ENCODE measurements around the gene C14orf119.
"Not testable (repeated sequence)": the region's sequence is repeated elsewhere in the genome, so short reads cannot be mapped to it uniquely, and the experiment has no call there.

Gene C14orf119

DNA sequence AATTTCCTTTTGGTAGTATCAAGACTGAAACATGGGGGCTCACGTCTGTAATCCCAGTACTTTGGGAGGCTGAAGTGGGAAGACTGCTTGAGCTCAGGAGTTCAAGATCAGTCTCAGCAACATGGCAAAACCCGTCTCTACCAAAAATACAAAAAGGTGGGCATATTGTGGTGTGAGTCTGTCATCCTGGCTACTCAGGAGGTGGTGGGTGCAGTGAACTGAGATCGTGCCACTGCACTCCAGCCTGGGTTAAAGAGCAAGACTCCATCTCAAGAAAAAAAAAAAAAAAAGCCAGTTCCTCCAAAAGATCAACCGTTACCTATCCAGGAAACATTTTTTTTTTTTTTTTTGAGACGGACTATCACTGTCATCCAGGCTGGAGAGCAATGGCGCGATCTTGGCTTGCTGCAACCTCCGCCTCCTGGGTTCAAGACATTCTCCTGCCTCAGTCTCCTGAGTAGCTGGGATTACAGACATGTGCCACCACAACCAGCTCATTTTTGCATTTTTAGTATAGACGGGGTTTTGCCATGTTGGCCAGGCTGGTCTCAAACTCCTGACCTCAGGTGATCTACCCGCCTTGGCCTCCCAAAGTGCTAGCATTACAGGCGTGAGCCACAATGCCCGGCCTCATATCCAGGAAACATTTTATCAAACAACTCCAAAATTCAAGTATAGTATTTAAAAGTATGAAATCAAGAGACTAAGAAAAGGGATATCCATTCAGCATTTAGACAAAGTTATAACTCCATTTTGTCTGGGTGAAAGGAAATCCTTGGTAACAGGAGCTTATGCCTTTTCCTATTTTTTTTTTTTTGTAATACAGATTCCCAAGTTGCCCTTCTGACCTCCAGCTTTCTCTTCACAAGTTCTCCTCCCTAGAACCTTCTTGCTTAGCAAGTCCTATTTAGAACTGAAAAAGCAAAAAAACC is 3.7 kb upstream of the C14orf119 start:
- no peak for FAIRE-seq

DNA sequence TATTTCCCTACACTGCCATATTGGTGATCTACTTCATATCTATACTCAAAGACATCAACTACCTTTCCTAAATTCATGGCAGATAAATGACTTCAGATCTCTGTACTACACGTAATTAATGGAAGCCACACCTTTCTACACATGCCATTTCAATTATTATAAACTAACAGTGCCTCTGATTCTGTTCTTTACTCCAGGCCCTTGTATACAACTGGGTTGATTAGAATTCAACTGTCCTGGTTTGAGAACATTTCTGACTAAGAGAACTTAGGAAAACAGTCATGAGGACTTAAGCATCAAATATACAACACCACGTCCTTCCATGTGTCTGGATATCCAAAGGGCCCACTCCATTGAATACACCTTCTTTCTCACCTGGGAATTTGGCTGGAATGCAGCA is 2.2 kb upstream of the C14orf119 start:
- FAIRE-seq, result no peak

DNA sequence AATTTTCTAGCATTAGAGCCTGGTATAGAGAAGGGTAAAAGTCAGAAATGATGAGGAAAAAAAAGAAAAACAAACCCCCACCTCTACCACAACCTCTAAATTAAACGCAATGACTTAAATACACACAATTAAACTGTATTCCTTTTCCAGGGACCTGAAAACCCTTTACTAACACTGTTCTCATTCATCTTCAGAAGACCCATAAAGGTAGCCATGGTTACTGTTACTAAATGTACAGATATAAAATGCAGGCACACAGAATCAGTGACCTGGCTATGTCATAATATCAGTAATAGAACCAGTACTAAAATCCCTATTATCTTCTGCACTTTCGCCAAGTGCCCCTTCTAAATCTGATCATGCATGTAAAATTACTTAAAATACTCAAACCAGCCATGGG is 1.8 kb upstream of the C14orf119 start:
- FAIRE-seq, result no peak

DNA sequence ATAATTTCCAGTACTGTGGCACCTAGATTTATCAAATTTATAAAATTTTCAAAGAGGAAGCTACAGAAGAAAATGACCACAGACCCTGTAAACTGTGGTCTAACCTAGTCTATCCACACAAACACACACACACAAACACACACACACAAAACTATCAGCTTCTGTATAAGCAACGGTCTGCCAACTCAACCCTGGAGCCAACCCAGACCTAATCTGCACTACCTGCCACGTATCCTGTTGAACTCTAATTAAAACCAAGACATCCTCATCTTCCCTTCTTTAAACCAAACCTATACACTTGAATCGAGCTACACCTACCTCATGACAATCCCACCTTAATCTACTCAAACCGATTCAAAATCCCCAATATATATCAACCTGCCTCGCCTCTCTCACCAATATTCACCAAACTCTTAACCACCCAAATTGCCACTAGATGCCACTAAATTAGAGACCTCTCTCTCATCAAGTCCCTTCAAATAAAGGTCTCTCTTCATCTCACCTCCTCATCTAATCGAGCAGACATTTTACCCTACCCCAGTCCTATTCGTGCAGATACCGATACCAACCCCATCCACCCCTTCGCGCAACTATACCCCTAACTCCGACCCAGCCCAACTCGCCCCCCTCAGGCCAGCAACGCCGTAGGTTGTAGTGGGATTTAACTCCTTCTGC is 1.2 kb upstream of the C14orf119 start:
- FAIRE-seq, result no peak

DNA sequence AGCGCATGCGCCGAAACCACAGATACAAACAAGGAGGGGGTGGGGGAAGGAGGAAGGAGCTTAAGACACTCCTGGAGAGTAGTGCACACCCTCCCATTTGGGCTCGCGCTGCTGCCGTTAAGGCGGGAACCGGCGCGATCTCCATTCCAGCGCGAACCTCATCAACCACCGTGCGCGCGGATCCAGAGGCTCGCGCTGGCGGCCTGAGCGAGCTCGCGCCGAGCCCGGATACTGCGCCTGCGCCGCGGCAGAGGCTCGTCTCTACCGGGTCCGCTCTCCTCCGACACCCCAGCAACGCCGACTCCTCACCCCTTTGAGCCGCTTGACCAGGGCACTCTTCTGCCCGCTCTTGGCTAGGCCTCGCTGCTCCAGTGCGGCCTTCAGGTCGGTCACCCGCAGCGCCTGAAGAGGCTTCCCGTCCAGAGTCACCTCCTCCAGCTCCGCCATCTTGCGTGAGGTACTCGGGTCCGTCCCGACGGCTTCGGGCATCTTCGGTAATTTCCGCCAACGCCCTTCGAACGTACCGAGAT is 574 bp upstream of the C14orf119 start, which contains the start of gene ACIN1:
Gene ACIN1 (minus strand): TSS at position 471 of the 530 bp plus-strand sequence. CDS start 24 bp downstream, at position 447.
- no peak for FAIRE-seq

DNA sequence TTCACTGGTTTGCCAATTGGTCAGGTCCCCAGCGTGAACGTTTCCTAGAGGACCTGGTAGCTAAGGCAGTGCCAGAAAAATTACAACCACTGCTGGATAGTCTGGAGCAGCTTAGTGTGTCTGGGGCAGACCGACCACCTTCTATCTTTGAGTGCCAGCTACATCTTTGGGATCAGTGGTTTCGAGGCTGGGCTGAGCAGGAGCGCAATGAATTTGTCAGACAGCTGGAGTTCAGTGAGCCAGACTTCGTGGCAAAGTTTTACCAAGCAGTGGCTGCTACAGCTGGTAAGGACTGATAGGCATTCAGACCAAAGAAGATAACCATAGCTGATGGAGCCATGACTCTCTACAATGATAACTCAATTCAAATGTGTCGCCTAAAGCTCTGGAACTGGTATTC is 2.5 kb downstream of the C14orf119 start:
- no peak for FAIRE-seq

DNA sequence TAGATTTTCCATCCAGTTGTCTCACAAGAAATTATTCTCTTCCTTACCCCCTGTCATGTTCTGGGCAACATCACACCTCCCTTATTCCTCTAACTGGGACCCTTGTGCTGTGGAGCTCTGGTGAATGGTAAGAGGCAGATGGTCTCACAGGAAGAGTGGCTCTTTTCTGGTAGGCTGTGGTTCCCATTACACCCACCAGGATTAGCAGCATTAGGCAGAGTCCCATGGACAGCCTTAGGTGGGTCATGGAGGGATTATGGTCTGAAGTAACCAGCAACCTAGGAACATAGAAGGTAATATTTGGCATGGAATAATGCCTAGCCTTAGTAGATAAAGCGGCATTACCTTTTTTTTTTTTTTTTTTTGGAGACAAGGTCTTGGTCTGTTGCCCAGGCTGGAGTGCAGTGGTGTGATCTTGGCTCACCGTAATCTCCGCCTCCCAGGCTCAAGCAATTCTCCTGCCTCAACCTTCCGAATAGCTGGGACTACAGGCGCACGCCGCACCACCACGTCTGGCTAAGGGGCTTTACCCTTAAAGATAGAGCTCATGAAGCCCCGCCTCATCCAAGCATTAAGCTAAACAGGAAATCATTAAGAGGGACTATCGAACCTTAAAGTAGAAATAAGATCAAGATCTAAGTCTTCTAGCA is 4.0 kb downstream of the C14orf119 start:
- no peak for FAIRE-seq

DNA sequence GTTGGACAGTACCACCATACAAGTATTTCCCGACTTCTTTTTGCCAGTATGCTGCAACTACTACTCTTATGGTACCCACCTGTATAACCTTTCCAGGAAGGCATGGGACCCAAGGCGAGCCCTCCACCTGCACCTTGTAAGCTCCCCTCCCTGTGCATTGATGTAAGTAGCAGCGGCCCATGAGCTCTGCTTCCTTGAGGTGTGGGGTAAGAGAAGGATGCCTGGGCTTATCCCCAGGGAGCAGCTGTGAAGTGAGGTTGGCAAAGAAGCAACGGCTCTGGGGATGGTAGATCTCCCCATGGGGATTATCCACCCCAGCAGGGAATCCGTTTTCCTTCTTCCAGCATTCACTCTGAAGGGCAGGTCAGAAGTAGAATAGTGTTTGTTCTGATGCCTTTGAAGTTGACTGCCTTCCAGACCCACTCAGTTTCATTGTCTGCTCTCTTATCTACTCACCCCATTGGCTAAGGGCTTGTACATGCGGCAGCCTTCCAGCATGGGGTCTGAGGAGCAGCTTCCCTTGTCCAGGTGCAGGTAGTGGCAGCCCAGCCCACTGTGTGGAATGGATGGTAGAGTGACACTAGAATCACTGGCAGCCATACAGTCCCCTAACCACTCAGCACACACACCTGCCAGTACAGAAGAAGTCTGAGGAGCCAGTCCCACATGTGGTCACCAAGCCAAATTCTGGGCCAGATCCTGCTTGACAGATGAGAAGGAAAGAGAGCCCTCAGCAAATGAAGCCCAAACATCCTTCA is 6.1 kb downstream of the C14orf119 start:
- FAIRE-seq, result no peak

DNA sequence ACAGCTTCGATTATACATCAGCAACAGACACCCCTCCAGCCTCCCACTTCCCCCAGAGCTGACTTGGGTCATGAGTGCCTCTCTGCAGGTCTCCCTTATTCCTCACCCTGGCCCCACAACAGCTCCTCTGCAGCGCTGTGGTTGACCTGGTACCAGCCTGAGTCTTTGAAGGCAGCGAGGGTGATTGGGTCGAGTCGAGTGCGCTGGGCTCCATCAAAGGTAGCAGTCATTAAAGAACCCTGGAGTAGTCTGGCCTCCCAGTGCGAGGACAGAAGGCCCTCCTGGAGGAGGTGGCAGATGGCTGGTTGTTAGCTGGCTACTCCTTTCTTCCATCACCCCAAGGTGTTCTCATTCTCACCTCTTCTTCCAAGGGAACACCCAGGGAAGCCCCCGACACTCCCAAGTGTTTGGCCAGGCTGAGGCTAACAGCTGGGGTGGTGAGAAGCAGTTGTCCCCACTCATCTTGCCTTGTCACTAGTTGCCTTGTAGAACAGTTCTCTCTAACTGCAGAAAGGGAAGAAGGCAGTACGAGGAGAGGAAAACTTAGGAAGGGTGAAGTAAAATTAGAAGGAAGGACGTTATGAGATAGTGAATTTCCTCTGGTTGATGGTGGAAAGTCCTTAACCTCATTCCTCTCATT is 6.8 kb downstream of the C14orf119 start:
- FAIRE-seq, result no peak

DNA sequence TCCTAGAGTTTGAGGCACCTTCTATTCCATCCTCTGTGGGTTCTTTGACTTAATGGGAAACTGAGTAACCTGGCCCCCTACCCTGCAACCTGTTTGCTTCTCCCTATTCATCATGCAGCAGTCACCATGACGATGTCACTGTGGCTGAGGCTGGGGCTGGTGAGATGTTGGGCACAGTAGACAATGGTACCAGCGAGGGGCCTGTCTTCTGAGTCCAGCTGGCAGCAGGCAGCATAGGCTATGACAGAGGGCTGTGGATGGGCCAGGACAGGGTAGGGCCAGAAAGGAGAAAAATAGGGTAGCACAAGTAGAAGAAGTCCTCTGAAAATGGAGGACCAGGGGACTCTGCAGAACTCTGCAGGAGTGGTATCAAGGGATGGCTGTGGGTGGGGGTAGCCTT is 7.5 kb downstream of the C14orf119 start:
- FAIRE-seq, result no peak

DNA sequence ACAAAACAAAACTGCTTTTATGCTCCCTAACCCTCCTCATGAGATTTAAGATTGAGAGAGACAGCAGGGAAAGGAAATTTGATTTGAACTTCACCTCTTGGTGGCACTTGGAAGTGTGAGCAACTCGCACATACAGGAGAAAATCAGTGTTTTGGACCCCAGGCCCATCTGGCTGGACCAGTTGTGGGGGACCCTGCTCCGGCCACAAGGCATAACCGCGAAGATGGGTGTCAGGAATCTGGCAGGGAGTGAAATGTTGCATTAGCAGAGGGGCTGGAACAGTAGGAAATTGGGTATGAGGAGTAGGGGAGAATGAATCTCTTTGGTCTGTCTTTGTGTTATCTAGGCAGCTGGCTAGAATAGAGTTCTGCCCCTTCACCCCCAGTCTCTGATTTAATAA is 8.3 kb downstream of the C14orf119 start:
- no peak for FAIRE-seq

DNA sequence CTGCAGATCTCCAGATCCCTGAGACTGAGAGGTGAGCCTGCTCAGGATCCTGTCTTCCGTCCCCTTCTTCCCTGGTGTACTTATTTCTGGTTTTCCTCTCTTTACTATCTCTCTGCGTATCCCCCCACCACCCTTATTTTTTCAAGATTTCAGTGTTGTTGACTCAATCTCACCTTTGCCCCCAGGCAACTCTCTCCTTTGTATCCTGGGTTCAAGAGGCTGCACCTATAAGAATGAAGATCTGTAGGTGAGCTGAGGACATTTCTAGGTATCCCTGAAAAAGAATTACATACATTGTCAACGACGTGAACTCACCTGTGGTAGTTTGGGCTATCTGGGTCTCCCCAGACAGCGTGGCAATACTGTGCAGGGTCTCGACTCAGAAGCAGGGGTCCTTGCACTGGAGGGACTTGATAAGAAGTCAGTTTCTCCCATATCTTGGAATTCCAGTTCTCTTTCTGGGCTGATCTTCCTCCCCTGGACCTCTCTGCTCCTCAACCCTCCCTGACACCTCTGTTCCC is 8.8 kb downstream of the C14orf119 start:
- FAIRE-seq, result no peak

DNA sequence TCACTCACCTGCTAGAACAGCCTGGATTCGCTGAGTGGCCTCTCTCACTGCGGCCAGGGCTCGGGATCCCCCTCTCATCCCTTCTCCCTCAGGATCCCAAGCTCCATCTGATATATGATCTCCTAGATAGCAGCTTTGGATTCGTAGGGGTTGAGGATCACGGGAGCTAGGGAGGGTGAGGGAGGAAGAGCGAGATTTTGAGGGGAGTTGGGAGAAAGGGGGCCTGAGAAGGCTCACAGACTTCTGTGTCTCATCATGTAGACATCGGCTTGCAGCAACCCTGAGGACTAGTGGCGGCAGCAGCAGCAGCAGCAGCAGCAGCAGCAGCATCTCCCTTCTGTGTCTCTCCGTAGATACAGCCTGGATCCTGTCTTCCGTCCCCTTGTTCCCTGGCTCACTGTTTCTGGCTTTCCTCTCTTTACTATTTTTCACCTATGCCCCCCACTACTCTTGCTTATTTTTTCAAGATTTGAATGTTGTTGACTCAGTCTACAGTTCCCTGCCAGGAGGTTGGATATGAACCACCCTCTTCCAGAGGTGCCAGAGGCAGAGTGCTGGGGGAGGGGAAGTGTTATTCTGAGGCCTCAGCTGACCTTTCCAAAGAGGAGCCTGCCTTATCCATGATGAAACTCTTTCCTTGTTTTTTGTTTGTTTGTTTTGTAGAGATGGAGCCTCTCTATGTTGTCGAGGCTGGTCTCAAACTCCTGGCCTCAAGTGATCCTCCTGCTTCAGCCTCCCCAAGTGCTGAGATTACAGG is 9.5 kb downstream of the C14orf119 start, which contains the start of gene CIROP:
Gene CIROP (minus strand): TSS at position 399 of the 757 bp plus-strand sequence. CDS start 69 bp downstream, at position 330.
- no peak for FAIRE-seq

DNA sequence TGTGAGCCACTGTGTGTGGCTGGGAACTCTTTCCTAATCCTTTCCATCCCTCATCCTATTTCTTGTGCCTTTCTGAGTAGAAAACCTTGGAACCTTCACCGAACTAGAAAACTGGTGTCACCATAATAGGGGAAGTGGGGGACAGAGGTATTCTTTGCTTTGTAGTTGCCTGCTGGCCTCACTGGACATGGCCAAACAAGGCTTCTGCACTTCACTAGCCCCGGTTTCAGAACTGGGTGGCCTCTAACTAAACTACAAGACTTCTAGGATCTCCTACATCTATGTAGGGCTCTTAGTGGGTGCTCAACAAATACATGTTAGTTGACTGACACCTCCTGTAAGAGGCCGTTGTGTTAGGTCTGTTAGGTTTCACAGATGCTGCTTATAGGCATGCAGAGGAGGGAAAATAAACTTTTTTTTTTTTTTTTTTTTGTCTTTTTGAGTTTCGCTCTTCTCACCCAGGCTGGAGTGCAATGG is 10.1 kb downstream of the C14orf119 start:
- no peak for FAIRE-seq

DNA sequence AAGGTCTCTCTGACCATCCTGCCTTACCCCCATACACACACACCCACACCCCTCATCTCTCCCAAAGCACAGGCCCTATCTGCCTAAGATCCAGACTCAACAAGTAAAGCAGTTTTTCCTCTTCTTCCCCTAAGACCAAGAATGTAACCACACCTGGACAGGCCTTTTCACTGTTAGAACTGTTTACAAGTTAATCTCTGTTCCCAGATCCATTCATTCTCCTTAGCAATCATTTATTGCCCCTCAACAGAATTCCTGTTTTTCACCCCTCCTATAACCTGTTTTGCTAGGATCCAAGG is 11.4 kb downstream of the C14orf119 start:
- FAIRE-seq, result no peak

DNA sequence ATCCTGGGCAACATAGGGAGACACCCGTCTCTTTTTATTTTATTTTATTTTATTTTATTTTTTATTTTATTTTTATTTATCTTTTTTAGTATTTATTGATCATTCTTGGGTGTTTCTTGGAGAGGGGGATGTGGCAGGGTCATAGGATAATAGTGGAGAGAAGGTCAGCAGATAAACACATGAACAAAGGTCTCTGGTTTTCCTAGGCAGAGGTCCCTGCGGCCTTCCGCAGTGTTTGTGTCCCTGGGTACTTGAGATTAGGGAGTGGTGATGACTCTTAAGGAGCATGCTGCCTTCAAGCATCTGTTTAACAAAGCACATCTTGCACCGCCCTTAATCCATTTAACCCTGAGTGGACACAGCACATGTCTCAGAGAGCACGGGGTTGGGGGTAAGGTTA is 12.3 kb downstream of the C14orf119 start:
- not testable (repeated sequence) for FAIRE-seq

DNA sequence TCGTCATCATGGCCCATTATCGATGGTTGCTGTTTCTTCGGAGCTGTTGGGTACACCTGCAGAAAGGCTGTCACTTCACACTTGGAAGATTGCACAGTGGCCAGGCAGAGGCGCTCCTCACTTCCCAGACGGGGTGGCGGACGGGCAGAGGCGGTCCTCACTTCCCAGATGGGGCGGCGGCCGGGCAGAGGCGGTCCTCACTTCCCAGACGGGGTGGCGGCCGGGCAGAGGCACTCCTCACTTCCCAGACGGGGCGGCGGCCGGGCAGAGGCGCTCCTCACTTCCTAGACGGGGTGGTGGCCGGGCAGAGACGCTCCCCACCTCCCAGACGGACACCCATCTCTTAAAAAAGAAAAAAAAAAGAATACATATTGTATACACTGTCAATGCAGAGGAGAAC is 12.9 kb downstream of the C14orf119 start:
- not testable (repeated sequence) for FAIRE-seq

DNA sequence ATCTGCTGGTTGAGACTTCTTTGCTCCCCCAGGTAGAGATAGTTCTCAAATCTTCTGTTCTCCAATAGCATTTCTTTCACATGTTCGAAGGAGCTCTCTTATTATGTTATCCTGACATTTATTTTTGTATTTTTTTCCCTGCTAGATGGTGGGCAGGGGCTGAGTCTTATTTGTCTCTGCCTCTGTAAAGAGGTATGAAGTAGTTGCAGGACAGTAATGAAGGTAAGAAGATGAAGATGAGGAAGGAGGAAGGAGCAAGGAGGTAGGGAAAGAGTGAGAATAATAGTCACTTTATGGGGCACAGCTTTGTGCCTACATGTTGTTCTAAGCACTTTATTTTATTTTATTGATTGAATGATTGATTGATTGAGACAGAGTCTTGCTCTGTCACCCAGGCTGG is 14.5 kb downstream of the C14orf119 start:
- no peak for FAIRE-seq

DNA sequence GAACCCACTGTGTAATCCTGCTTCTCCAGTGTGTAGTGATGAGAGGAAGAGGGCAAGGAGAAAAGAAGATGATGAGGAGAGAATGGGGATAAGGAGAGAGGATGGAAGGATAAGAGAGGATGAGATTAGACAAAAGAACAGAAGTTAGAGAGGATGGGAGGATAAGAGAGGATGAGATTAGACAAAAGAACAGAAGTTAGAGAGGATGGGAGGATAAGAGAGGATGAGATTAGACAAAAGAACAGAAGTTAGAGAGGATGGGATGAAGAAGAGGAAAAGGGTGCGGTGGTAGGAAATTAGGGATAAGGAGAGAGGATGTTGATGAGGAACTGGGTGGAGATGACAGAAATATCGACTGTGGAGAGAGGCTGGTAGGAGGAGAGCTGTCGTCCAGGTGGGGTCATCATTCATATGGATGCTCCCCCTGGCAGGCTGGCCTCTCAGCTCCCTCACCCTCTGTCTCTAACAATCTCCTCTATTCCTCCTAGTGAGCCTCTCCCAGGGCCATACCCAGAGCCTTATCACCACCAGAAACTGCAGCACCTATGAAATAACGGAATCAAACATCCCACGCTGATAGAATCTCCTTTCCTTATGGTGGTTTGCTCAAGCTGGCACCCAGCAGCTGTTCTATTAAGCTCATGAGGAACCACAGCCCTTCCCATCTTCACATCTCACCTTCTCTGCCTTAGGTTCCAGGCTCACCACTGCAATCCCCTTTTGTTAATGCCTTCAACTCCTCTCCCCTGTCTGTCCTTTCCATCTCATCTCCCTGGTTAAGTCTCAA is 15.5 kb downstream of the C14orf119 start:
- no peak for FAIRE-seq
